Neural cell (in vitro differentiated cells): ENCODE measurements around the gene ZNF512B. TPM values are rescaled to one million over a fixed set of nuclear protein-coding genes. Genes with fewer than 3 reads are reported as not detected.

Experiments used
- H2AFZ ChIP-seq: fragments of 200-600, 300-800 bp; sonication (generic), shearing (Covaris generic); 2 replicates; pipeline ENCODE4 v1.6.0; 2014; ENCODE audit warnings: low read depth, mild to moderate bottlenecking, antibody characterized with exemption, low read length, moderate library complexity
- H3F3A ChIP-seq: fragments of 200-600 bp; shearing (Covaris generic); 2 replicates; pipeline ENCODE4 v1.6.1; 2016; ENCODE audit warnings: mild to moderate bottlenecking, moderate library complexity, mixed read lengths, antibody characterized with exemption, low read length; ENCODE audit not compliant: insufficient read depth, poor library complexity, severe bottlenecking
- H3K27ac ChIP-seq: fragments of 200-600, 300-800 bp; sonication (generic), shearing (Covaris generic); 2 replicates; pipeline ENCODE4 v1.5.1; 2014; ENCODE audit warnings: mild to moderate bottlenecking, low read length, moderate library complexity
- H3K27me3 ChIP-seq: fragments of 300-800, 200-600 bp; sonication (generic), shearing (Covaris generic); 2 replicates; pipeline ENCODE4 v1.6.0; 2014; ENCODE audit warnings: mild to moderate bottlenecking, low read depth, low read length, moderate library complexity; ENCODE audit not compliant: insufficient read depth
- H3K36me3 ChIP-seq: fragments of 300-800, 200-600 bp; sonication (generic), shearing (Covaris generic); 2 replicates; pipeline ENCODE4 v1.5.1; 2014; ENCODE audit warnings: mild to moderate bottlenecking, antibody characterized with exemption, low read length, moderate library complexity; ENCODE audit not compliant: insufficient read depth
- H3K4me2 ChIP-seq: fragments of 300-800, 200-600 bp; sonication (generic), shearing (Covaris generic); 2 replicates; pipeline ENCODE4 v1.6.0; 2014; ENCODE audit warnings: mild to moderate bottlenecking, low read length
- H3K4me3 ChIP-seq: fragments of 300-800, 200-600 bp; sonication (generic), shearing (Covaris generic); 2 replicates; pipeline ENCODE4 v1.5.1; 2014; ENCODE audit warnings: mild to moderate bottlenecking, low read length, moderate library complexity
- H3K79me2 ChIP-seq: fragments of 200-600 bp; shearing (Covaris generic); replicated peaks from 2 replicates; pipeline ENCODE4 v1.6.0; 2014; ENCODE audit warnings: mild to moderate bottlenecking, low read length, moderate library complexity; ENCODE audit not compliant: insufficient read depth
- H3K9ac ChIP-seq: fragments of 300-800, 200-600 bp; sonication (generic), shearing (Covaris generic); 2 replicates; pipeline ENCODE4 v1.6.1; 2016; ENCODE audit warnings: mild to moderate bottlenecking, low read length, mixed read lengths
- H3K9me2 ChIP-seq: fragments of 200-600 bp; shearing (Covaris generic); 2 replicates; pipeline ENCODE4 v1.6.1; 2016; ENCODE audit warnings: mild to moderate bottlenecking, low read length, mixed read lengths; ENCODE audit not compliant: insufficient read depth
- H3K9me3 ChIP-seq: fragments of 200-600, 300-800 bp; sonication (generic), shearing (Covaris generic); 2 replicates; pipeline ENCODE4 v1.6.1; 2016; ENCODE audit warnings: mild to moderate bottlenecking, mixed run types, low read length, moderate library complexity, mixed read lengths
- H4K20me1 ChIP-seq: fragments of 200-600 bp; shearing (Covaris generic); 2 replicates; pipeline ENCODE4 v1.6.1; 2016; ENCODE audit warnings: mild to moderate bottlenecking, mixed run types; ENCODE audit not compliant: insufficient read depth
- CTCF ChIP-seq: fragments of 450-650 bp; IDR thresholded peaks from 2 replicates; pipeline ENCODE4 v1.5.1; 2014; ENCODE audit warnings: antibody characterized with exemption, mild to moderate bottlenecking, moderate library complexity; ENCODE audit not compliant: poor library complexity, severe bottlenecking
- EP300 ChIP-seq: fragments of 450-650 bp; conservative IDR thresholded peaks from 2 replicates; pipeline ENCODE4 v1.6.1; 2014; ENCODE audit warnings: antibody characterized with exemption, mild to moderate bottlenecking, moderate library complexity; ENCODE audit not compliant: poor library complexity, severe bottlenecking
- EZH2 ChIP-seq: fragments of 200-600, 300-800 bp; shearing (Covaris generic), sonication (generic); IDR thresholded peaks from 2 replicates; pipeline ENCODE4 v1.6.1; 2014; ENCODE audit warnings: antibody characterized with exemption, low read length, borderline replicate concordance, mild to moderate bottlenecking; ENCODE audit not compliant: insufficient read depth, poor library complexity, severe bottlenecking
- MXI1 ChIP-seq: fragments of 450-650 bp; conservative IDR thresholded peaks from 2 replicates; pipeline ENCODE4 v1.6.1; 2014; ENCODE audit warnings: antibody characterized with exemption, mild to moderate bottlenecking; ENCODE audit not compliant: poor library complexity, severe bottlenecking
- POLR2AphosphoS5 ChIP-seq: IDR thresholded peaks from 2 replicates; pipeline ENCODE4 v1.6.1; 2012
- RAD21 ChIP-seq: fragments of 450-650 bp; conservative IDR thresholded peaks from 2 replicates; pipeline ENCODE4 v1.6.1; 2014; ENCODE audit warnings: antibody characterized with exemption, mild to moderate bottlenecking, moderate library complexity
- SMC3 ChIP-seq: fragments of 450-650 bp; conservative IDR thresholded peaks from 2 replicates; pipeline ENCODE4 v1.6.1; 2014; ENCODE audit warnings: antibody characterized with exemption, mild to moderate bottlenecking, moderate library complexity; ENCODE audit not compliant: poor library complexity
- TAF1 ChIP-seq: IDR thresholded peaks from 2 replicates; pipeline ENCODE4 v1.6.1; 2012; ENCODE audit warnings: low read depth
- polyA plus RNA-seq: library from polyadenylated mRNA; depleted of rRNA; stranded (reverse); fragments of >200 nt; gene quantifications from 2 replicates; pipeline ENCODE4 v1.2.3, GENCODE V29; 2014
- TF ChIP-seq, protein P1 (sequence below): IDR thresholded peaks from 2 replicates; pipeline ENCODE4 v1.6.1; 2012; ENCODE audit warnings: borderline replicate concordance

The ZNF512B gene
- polyA plus RNA-seq, 1 donor from 2014 or later = 25.7 TPM

DNA sequence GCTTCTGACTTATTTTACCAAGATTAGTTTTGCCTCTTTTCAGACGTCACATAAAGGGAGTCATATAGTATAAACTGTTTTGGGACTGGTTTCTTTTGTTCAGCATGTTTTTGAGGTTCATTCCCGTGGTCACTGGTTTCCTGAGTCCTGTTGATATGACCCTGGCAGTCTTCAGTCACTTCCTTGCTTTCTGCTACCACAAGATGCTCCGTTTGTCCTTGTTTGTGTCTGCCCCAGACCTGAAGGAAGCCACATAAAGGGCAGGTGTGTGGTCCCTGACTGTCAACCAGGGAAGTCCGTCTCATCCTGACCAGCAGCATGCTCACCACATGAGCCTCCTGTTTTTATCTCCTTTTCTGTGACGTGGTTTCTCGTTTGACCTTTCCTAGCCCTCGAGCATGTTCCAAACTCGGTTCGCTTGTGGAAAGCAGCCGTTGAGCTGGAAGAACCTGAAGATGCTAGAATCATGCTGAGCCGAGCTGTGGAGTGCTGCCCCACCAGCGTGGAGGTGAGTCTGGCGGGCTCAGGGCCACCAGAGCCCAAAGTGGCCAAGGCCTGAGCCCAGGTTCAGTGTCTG lies 40.2 kb upstream of the ZNF512B start:
- no peaks in the 10 kb centered on the region for H4K20me1 ChIP-seq
- H2AFZ ChIP-seq = no peak overlapping the region
- H3K4me2 ChIP-seq = no peak overlapping the region
- H3K27me3 ChIP-seq = no peaks in the 10 kb centered on the region
- H3K9me3 ChIP-seq = no peaks in the 10 kb centered on the region
- no peak overlapping the region for H3K9ac ChIP-seq
- no peak overlapping the region for H3K4me3 ChIP-seq
- H3K27ac ChIP-seq = no peak overlapping the region
- no peaks in the 10 kb centered on the region for H3K79me2 ChIP-seq
- H3K9me2 ChIP-seq = no peaks in the 10 kb centered on the region
- TF ChIP-seq POLR2AphosphoS5 (no peak), SMC3 (no peak), EP300 (no peak), MXI1 (no peak), EZH2 (no peak), CTCF (no peak), TAF1 (no peak), RAD21 (no peak)
- TF ChIP-seq, protein P1, sequence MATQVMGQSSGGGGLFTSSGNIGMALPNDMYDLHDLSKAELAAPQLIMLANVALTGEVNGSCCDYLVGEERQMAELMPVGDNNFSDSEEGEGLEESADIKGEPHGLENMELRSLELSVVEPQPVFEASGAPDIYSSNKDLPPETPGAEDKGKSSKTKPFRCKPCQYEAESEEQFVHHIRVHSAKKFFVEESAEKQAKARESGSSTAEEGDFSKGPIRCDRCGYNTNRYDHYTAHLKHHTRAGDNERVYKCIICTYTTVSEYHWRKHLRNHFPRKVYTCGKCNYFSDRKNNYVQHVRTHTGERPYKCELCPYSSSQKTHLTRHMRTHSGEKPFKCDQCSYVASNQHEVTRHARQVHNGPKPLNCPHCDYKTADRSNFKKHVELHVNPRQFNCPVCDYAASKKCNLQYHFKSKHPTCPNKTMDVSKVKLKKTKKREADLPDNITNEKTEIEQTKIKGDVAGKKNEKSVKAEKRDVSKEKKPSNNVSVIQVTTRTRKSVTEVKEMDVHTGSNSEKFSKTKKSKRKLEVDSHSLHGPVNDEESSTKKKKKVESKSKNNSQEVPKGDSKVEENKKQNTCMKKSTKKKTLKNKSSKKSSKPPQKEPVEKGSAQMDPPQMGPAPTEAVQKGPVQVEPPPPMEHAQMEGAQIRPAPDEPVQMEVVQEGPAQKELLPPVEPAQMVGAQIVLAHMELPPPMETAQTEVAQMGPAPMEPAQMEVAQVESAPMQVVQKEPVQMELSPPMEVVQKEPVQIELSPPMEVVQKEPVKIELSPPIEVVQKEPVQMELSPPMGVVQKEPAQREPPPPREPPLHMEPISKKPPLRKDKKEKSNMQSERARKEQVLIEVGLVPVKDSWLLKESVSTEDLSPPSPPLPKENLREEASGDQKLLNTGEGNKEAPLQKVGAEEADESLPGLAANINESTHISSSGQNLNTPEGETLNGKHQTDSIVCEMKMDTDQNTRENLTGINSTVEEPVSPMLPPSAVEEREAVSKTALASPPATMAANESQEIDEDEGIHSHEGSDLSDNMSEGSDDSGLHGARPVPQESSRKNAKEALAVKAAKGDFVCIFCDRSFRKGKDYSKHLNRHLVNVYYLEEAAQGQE = no peak
- H3K36me3 ChIP-seq = peaks cover 7% of the 10 kb centered on the region
- H3F3A ChIP-seq = no peaks in the 10 kb centered on the region

DNA sequence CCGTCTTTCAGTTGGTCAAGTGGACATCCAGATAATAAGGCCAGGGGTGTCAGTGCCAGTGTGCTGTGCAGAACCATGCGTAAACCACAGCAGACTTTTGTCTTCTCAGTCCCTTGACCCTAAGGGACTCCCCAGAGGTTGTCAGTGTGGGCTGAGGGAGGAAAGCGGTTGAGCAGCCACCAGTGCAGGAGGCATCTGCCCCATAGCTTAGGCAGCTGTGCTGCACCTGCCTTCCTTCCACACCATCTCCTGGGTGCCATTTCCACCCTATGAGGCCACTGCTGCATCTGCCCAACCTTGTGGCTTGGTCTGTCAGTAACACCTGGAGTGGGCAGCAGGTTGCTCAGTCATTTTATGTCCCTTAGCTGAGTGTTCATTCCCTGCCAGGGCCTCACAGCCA lies 37.2 kb upstream of the ZNF512B start:
- H3K9ac ChIP-seq = no peak overlapping the region
- no peak overlapping the region for H3K4me3 ChIP-seq
- no peak overlapping the region for H3K4me2 ChIP-seq
- H3K9me3 ChIP-seq = no peaks in the 10 kb centered on the region
- no peaks in the 10 kb centered on the region for H4K20me1 ChIP-seq
- no peak overlapping the region for H3K27ac ChIP-seq
- no peak overlapping the region for H2AFZ ChIP-seq
- no peaks in the 10 kb centered on the region for H3K9me2 ChIP-seq
- H3K27me3 ChIP-seq = no peaks in the 10 kb centered on the region
- H3K79me2 ChIP-seq = no peaks in the 10 kb centered on the region
- TF ChIP-seq EP300 (no peak), POLR2AphosphoS5 (no peak), EZH2 (no peak), CTCF (no peak), SMC3 (no peak), RAD21 (no peak), TAF1 (no peak), MXI1 (no peak)
- TF ChIP-seq, protein P1 = no peak
- no peaks in the 10 kb centered on the region for H3F3A ChIP-seq
- H3K36me3 ChIP-seq = peaks cover 7% of the 10 kb centered on the region
